ENCODE results near the gene TM9SF1.
"Not testable (repeated sequence)": the region's sequence is repeated elsewhere in the genome, so short reads cannot be mapped to it uniquely, and the experiment has no call there.

TM9SF1 gene

GRCh38 chr14:24226473-24226872, 31.2 kb upstream of the TM9SF1 start:
- DNase-seq (ENCODE audit: low read depth in 2 of 2) = no peak

- DNase-seq (ENCODE audit: low read depth in 2 of 2) = no peak
These were observed 29.4 kb upstream of the TM9SF1 start for GRCh38 chr14:24224618-24225071.

- not testable (repeated sequence) for DNase-seq (ENCODE audit: low read depth in 2 of 2)
These were observed 27.7 kb upstream of the TM9SF1 start for GRCh38 chr14:24222987-24223386.

- DNase-seq (ENCODE audit: low read depth in 2 of 2) = no peak
These were observed 24.3 kb upstream of the TM9SF1 start for GRCh38 chr14:24219521-24219920.

GRCh38 chr14:24219080-24219479, 23.8 kb upstream of the TM9SF1 start:
- DNase-seq (ENCODE audit: low read depth in 2 of 2) = no peak

- not testable (repeated sequence) for DNase-seq (ENCODE audit: low read depth in 2 of 2)
These were observed 21.6 kb upstream of the TM9SF1 start for GRCh38 chr14:24216876-24217275.

GRCh38 chr14:24216345-24216699, 21.1 kb upstream of the TM9SF1 start:
- DNase-seq (ENCODE audit: low read depth in 2 of 2) = no peak

GRCh38 chr14:24215495-24216344, 20.5 kb upstream of the TM9SF1 start, which contains the start of gene MDP1:
Gene MDP1 (minus strand): TSS chr14:24216066. CDS start chr14:24215955, 111 bp downstream.
- DNase-seq (ENCODE audit: low read depth in 2 of 2) = peak; percentile 57 to 59

- DNase-seq (ENCODE audit: low read depth in 2 of 2) = no peak
These were observed 18.8 kb upstream of the TM9SF1 start for GRCh38 chr14:24213866-24214662.

- DNase-seq (ENCODE audit: low read depth in 2 of 2) = peak; percentile 79 to 87
These were observed 18.0 kb upstream of the TM9SF1 start, which contains the start of gene CHMP4A for GRCh38 chr14:24212924-24213865. Gene CHMP4A (minus strand): TSS chr14:24213488. CDS start chr14:24213439, 49 bp downstream.

- no peak for DNase-seq (ENCODE audit: low read depth in 2 of 2)
These were observed 16.1 kb upstream of the TM9SF1 start for GRCh38 chr14:24211311-24211710.

GRCh38 chr14:24207625-24208024, 12.4 kb upstream of the TM9SF1 start:
- no peak for DNase-seq (ENCODE audit: low read depth in 2 of 2)

- no peak for DNase-seq (ENCODE audit: low read depth in 2 of 2)
These were observed 11.9 kb upstream of the TM9SF1 start for GRCh38 chr14:24207104-24207551.

GRCh38 chr14:24206260-24207103, 11.2 kb upstream of the TM9SF1 start:
- DNase-seq (ENCODE audit: low read depth in 2 of 2) = no peak

- no peak for DNase-seq (ENCODE audit: low read depth in 2 of 2)
These were observed 9.2 kb upstream of the TM9SF1 start for GRCh38 chr14:24204163-24205146.

GRCh38 chr14:24203249-24203886, 8.1 kb upstream of the TM9SF1 start:
- DNase-seq (ENCODE audit: low read depth in 2 of 2) = not testable (repeated sequence)

- not testable (repeated sequence) for DNase-seq (ENCODE audit: low read depth in 2 of 2)
These were observed 7.3 kb upstream of the TM9SF1 start for GRCh38 chr14:24202538-24202937.

GRCh38 chr14:24198814-24199524, 3.7 kb upstream of the TM9SF1 start:
- DNase-seq (ENCODE audit: low read depth in 2 of 2) = no peak
